ENCODE data around the gene ZNF611.
"Not testable (repeated sequence)": the region's sequence is repeated elsewhere in the genome, so short reads cannot be mapped to it uniquely, and the experiment has no call there.

DNA sequence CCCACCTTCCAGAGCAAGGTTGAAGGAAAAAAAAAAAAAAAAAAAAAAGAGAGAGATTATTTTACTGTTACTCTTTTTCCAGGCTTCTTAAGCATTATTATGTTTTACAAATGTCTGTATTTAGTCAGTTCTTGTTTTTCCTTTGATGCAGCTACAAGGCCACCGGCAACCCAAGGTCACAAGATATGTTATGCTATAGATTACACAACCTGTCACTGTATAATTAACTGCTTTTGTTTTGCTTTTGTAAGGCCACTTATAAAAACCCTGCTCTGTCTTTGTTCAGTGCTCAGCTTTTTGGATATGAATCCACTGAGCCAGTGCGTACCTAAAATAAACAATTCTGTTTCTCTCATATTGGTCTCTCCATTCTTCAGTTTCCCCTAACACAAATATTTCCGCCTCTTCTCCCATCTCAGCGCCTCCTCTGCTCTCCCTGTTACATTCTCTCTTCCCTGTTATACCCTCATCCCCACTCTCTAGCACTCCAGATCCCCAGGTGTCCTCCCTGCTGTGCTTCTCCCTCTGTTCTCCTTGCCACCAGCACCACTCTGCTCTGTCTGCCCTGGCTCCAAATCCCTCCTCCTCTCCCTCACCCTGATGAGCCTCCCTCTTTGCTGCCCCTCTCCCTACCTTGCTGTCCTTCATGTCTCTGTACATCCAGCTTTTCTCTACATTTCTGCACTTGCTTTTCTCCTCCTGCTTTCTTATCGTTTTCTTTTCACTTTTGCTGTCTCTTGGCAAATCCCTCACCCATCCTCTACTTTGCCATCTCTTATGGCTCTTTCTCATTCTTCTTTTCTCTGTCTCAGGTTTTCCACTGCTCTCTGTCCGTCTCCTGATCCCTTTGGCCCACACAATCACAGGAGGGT, 45.7 kb downstream of the ZNF611 start:
- not testable (repeated sequence) for TF ChIP-seq POLR2AphosphoS5, POLR2A (IDR thresholded peaks at IDR 0.05; ENCODE audit: low read depth, low read length)

Measured in GM12892 (cell line).